SK-N-SH treated with all-trans-retinoic acid at 6 μM for 48 hours (cell line): ENCODE measurements around the gene AASS.

Source experiments
- ATAC-seq: fragments of 200-7000 bp; cut with Tn5 transposase; 3 replicates; pipeline ENCODE4 v1.9.1; 2020; ENCODE audit warnings: mild to moderate bottlenecking, moderate library complexity
- ARNTL ChIP-seq: fragments of 450-650 bp; formaldehyde crosslinking; IDR thresholded peaks from 2 replicates; pipeline ENCODE4 v1.5.0; 2020; ENCODE audit warnings: low read depth, mild to moderate bottlenecking, moderate library complexity, borderline replicate concordance
- BACH2 ChIP-seq: fragments of 250-450 bp; sonication (Bioruptor Pico); IDR thresholded peaks from 2 replicates; pipeline ENCODE4 v1.9.0; 2021; ENCODE audit warnings: mild to moderate bottlenecking, borderline replicate concordance
- CSDC2 ChIP-seq: fragments of 250-450 bp; sonication (Bioruptor Pico); IDR thresholded peaks from 2 replicates; pipeline ENCODE4 v1.5.0; 2020; ENCODE audit warnings: mild to moderate bottlenecking, moderate library complexity
- ISL1 ChIP-seq: fragments of 250-450 bp; sonication (Bioruptor Pico); IDR thresholded peaks from 2 replicates; pipeline ENCODE4 v2.1.2; 2022; ENCODE audit warnings: mild to moderate bottlenecking, moderate library complexity
- OSR1 ChIP-seq: fragments of 250-450 bp; sonication (Bioruptor Pico); IDR thresholded peaks from 2 replicates; pipeline ENCODE4 v1.8.0; 2022; ENCODE audit warnings: moderate library complexity, mild to moderate bottlenecking, inconsistent platforms
- PPARA ChIP-seq: fragments of 250-450 bp; sonication (Bioruptor Pico); IDR thresholded peaks from 2 replicates; pipeline ENCODE4 v1.5.0; 2020; ENCODE audit warnings: mild to moderate bottlenecking, borderline replicate concordance
- RARB ChIP-seq: fragments of 250-450 bp; sonication (Bioruptor Pico); IDR thresholded peaks from 2 replicates; pipeline ENCODE4 v1.8.0; 2021; ENCODE audit warnings: mild to moderate bottlenecking, moderate library complexity
- SNAI2 ChIP-seq: fragments of 250-450 bp; sonication (Bioruptor Pico); IDR thresholded peaks from 2 replicates; pipeline ENCODE4 v1.5.0; 2020; ENCODE audit warnings: mild to moderate bottlenecking, moderate library complexity
- TCF4 ChIP-seq: fragments of 250-450 bp; sonication (Bioruptor Pico); IDR thresholded peaks from 2 replicates; pipeline ENCODE4 v1.8.0; 2021; ENCODE audit warnings: mild to moderate bottlenecking, moderate library complexity, borderline replicate concordance
- TOX ChIP-seq: fragments of 250-450 bp; sonication (Bioruptor Pico); IDR thresholded peaks from 2 replicates; pipeline ENCODE4 v1.8.0; 2021; ENCODE audit warnings: mild to moderate bottlenecking, moderate library complexity, borderline replicate concordance
- ZFP3 ChIP-seq: fragments of 250-450 bp; sonication (Bioruptor Pico); IDR thresholded peaks from 2 replicates; pipeline ENCODE4 v1.5.0; 2020; ENCODE audit warnings: mild to moderate bottlenecking, moderate library complexity
- ZFP30 ChIP-seq: fragments of 450-650 bp; formaldehyde crosslinking; IDR thresholded peaks from 2 replicates; pipeline ENCODE4 v1.5.0; 2022; ENCODE audit warnings: mild to moderate bottlenecking, moderate library complexity
- ZNF565 ChIP-seq: fragments of 450-650 bp; formaldehyde crosslinking; conservative IDR thresholded peaks from 2 replicates; pipeline ENCODE4 v1.5.0; 2020; ENCODE audit warnings: low read depth, mild to moderate bottlenecking, moderate library complexity
- ZNF70 ChIP-seq: fragments of 450-650 bp; formaldehyde crosslinking; IDR thresholded peaks from 2 replicates; pipeline ENCODE4 v1.5.0; 2020; ENCODE audit warnings: mild to moderate bottlenecking, moderate library complexity
- TF ChIP-seq, protein P1 (sequence below): fragments of 250-450 bp; sonication (Bioruptor Pico); IDR thresholded peaks from 2 replicates; pipeline ENCODE4 v1.5.0; 2020; ENCODE audit warnings: mild to moderate bottlenecking, moderate library complexity
- TF ChIP-seq, protein P2 (sequence below): fragments of 250-450 bp; sonication (Bioruptor Pico); IDR thresholded peaks from 2 replicates; pipeline ENCODE4 v1.8.0; 2021; ENCODE audit warnings: low read depth, mild to moderate bottlenecking, moderate library complexity, borderline replicate concordance
- TF ChIP-seq, protein P3 (sequence below): fragments of 250-450 bp; sonication (Bioruptor Pico); IDR thresholded peaks from 2 replicates; pipeline ENCODE4 v1.5.1; 2020; ENCODE audit warnings: low read depth, mild to moderate bottlenecking, moderate library complexity
- TF ChIP-seq, protein P4 (sequence below): fragments of 250-450 bp; sonication (Bioruptor Pico); IDR thresholded peaks from 2 replicates; pipeline ENCODE4 v1.5.1; 2021; ENCODE audit warnings: mild to moderate bottlenecking, moderate library complexity
- TF ChIP-seq, protein P5 (sequence below): fragments of 250-450 bp; sonication (Bioruptor Pico); IDR thresholded peaks from 2 replicates; pipeline ENCODE4 v1.8.0; 2020; ENCODE audit warnings: mild to moderate bottlenecking, moderate library complexity, borderline replicate concordance

AASS gene

DNA sequence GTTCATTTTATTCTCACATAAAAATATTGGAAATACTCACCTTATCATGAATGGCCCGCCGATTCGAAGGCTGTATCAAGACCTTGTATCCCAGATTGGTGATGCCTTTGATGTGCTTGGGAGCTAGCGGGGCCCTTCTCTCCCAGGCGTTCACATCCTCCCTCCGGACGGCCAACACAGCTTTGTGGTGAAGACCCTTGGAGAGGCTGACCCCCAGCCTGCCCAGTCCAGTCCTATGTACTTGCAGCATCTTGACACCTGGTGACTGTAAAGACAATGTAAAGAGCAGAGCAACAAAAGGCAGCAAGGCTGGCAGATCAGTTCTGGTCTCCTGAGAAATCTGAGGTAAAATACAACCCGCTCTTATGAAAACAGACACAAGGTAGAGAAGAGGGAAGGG, 10.6 kb downstream of the AASS start:
- TF ChIP-seq, protein P1, sequence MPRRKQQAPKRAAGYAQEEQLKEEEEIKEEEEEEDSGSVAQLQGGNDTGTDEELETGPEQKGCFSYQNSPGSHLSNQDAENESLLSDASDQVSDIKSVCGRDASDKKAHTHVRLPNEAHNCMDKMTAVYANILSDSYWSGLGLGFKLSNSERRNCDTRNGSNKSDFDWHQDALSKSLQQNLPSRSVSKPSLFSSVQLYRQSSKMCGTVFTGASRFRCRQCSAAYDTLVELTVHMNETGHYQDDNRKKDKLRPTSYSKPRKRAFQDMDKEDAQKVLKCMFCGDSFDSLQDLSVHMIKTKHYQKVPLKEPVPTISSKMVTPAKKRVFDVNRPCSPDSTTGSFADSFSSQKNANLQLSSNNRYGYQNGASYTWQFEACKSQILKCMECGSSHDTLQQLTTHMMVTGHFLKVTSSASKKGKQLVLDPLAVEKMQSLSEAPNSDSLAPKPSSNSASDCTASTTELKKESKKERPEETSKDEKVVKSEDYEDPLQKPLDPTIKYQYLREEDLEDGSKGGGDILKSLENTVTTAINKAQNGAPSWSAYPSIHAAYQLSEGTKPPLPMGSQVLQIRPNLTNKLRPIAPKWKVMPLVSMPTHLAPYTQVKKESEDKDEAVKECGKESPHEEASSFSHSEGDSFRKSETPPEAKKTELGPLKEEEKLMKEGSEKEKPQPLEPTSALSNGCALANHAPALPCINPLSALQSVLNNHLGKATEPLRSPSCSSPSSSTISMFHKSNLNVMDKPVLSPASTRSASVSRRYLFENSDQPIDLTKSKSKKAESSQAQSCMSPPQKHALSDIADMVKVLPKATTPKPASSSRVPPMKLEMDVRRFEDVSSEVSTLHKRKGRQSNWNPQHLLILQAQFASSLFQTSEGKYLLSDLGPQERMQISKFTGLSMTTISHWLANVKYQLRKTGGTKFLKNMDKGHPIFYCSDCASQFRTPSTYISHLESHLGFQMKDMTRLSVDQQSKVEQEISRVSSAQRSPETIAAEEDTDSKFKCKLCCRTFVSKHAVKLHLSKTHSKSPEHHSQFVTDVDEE, result no peak
- no peak for TF ChIP-seq ZNF565
- TF ChIP-seq ISL1 (CRISPR knock-in tag), result no peak
- no peak for TF ChIP-seq RARB (CRISPR knock-in tag)
- TF ChIP-seq OSR1 (CRISPR knock-in tag), result no peak
- TF ChIP-seq ZFP3 (CRISPR knock-in tag), result no peak
- no peak for TF ChIP-seq SNAI2 (CRISPR knock-in tag)
- TF ChIP-seq BACH2 (CRISPR knock-in tag), result no peak
- no peak for TF ChIP-seq PPARA (CRISPR knock-in tag)
- no peak for ATAC-seq

DNA sequence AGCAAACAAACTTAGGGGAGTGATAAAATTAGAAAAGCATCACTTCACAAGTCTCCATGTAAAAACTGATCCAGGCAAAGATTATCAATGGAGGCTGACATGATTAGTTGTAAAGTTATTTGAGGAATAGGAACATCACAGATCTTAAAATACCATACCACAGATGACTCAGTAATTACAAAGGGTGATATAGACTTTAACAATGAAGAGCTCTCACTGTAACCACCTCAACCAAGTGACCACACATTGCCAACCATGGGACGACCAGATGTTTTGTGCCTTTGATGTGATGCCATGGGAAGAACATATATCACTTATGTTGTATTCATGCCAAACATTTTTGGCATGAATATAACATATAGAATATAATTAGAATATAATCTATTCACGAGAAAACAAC, 11.7 kb downstream of the AASS start:
- TF ChIP-seq, protein P2, sequence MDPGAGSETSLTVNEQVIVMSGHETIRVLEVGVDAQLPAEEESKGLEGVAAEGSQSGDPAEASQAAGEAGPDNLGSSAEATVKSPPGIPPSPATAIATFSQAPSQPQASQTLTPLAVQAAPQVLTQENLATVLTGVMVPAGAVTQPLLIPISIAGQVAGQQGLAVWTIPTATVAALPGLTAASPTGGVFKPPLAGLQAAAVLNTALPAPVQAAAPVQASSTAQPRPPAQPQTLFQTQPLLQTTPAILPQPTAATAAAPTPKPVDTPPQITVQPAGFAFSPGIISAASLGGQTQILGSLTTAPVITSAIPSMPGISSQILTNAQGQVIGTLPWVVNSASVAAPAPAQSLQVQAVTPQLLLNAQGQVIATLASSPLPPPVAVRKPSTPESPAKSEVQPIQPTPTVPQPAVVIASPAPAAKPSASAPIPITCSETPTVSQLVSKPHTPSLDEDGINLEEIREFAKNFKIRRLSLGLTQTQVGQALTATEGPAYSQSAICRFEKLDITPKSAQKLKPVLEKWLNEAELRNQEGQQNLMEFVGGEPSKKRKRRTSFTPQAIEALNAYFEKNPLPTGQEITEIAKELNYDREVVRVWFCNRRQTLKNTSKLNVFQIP (CRISPR knock-in tag), result no peak
- TF ChIP-seq, protein P3, sequence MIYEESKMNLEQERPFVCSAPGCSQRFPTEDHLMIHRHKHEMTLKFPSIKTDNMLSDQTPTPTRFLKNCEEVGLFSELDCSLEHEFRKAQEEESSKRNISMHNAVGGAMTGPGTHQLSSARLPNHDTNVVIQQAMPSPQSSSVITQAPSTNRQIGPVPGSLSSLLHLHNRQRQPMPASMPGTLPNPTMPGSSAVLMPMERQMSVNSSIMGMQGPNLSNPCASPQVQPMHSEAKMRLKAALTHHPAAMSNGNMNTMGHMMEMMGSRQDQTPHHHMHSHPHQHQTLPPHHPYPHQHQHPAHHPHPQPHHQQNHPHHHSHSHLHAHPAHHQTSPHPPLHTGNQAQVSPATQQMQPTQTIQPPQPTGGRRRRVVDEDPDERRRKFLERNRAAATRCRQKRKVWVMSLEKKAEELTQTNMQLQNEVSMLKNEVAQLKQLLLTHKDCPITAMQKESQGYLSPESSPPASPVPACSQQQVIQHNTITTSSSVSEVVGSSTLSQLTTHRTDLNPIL (CRISPR knock-in tag), result no peak
- TF ChIP-seq ARNTL (CRISPR knock-in tag) (no peak), ZFP30 (CRISPR knock-in tag) (no peak), TCF4 (CRISPR knock-in tag) (no peak), CSDC2 (CRISPR knock-in tag) (no peak), OSR1 (CRISPR knock-in tag) (no peak), ZFP3 (CRISPR knock-in tag) (no peak), ZNF565 (no peak), ZNF70 (no peak), SNAI2 (CRISPR knock-in tag) (no peak), RARB (CRISPR knock-in tag) (no peak), PPARA (CRISPR knock-in tag) (no peak)
- TF ChIP-seq, protein P1, result no peak
- TF ChIP-seq, protein P4, sequence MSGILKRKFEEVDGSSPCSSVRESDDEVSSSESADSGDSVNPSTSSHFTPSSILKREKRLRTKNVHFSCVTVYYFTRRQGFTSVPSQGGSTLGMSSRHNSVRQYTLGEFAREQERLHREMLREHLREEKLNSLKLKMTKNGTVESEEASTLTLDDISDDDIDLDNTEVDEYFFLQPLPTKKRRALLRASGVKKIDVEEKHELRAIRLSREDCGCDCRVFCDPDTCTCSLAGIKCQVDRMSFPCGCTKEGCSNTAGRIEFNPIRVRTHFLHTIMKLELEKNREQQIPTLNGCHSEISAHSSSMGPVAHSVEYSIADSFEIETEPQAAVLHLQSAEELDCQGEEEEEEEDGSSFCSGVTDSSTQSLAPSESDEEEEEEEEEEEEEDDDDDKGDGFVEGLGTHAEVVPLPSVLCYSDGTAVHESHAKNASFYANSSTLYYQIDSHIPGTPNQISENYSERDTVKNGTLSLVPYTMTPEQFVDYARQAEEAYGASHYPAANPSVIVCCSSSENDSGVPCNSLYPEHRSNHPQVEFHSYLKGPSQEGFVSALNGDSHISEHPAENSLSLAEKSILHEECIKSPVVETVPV (CRISPR knock-in tag), result no peak
- TF ChIP-seq, protein P5, sequence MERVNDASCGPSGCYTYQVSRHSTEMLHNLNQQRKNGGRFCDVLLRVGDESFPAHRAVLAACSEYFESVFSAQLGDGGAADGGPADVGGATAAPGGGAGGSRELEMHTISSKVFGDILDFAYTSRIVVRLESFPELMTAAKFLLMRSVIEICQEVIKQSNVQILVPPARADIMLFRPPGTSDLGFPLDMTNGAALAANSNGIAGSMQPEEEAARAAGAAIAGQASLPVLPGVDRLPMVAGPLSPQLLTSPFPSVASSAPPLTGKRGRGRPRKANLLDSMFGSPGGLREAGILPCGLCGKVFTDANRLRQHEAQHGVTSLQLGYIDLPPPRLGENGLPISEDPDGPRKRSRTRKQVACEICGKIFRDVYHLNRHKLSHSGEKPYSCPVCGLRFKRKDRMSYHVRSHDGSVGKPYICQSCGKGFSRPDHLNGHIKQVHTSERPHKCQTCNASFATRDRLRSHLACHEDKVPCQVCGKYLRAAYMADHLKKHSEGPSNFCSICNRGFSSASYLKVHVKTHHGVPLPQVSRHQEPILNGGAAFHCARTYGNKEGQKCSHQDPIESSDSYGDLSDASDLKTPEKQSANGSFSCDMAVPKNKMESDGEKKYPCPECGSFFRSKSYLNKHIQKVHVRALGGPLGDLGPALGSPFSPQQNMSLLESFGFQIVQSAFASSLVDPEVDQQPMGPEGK, result no peak
- no peak for ATAC-seq

DNA sequence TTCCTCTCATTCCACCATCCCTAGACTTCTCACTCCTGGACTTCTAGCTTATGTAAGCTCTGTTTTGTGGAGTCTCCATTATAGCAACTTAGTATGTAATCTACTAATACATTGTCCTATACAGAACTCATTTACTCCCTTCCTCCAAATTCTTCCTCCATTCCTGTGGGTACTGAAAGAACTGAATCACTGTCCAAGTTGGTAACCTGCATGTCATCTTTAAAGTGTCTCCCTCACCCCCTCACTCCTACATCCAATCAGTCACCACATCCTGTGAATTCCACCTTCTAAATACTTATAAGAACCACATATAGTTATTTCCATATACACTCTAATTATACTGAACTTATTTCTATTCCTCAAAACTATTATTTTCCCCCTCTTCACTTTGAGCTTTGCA, 20.3 kb downstream of the AASS start:
- no peak for ATAC-seq
- TF ChIP-seq TOX (CRISPR knock-in tag) (no peak), SNAI2 (CRISPR knock-in tag) (no peak), CSDC2 (CRISPR knock-in tag) (no peak), OSR1 (CRISPR knock-in tag) (no peak)
- TF ChIP-seq, protein P3 (CRISPR knock-in tag), result no peak
- TF ChIP-seq, protein P4 (CRISPR knock-in tag), result no peak
